Measurements from ENCODE around the gene TEX44.

GRCh38 chr2:231634412-231634811, 41.7 kb downstream of the TEX44 start:
- no peak for TF ChIP-seq CTCF (IDR thresholded peaks at IDR 0.05; ENCODE audit: low read depth, low read length, poor library complexity, severe bottlenecking)
- TF ChIP-seq EZH2phosphoT487 (IDR thresholded peaks at IDR 0.05; ENCODE audit: borderline replicate concordance, low read length) = no peak
